SW 1271 (cell line): ENCODE results near the gene CYTH4.

ENCODE experiments used
- DNase-seq, 2 experiments: peaks; one replicate each; lab custom pipeline; 2025; lab: John Stamatoyannopoulos, UW

CYTH4 gene

DNA sequence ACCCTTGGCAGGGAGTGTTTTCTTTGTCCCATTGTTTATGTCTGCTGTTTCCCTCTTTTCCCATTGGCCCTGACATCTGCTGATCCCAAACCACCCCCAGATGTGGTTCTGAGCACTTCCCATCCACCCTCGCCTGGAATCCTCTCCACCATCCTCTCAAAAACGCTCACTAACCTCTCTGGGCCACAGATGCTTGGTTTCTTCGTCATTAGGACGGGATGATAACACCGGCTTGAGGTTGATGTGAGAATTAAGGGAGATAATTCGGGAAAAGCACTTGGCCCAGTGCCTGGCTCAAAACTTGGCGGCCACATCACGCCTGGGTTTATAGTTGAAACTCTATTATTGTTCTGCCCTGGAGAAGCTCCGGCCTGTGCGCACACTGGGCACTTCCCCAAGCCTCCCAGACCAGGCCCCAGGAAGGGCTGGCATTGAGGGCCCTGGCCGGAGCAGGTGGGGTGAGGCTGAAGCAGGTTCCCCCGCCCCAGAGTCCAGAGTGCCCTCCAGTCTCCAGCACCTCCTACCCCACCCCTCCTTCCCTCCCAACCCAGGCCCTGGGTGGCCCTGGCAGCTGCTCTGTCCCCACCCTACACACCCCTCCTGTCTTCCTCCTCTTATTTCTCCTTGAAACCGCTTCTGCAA lies 63.7 kb downstream of the CYTH4 start:
- no peak for DNase-seq

- DNase-seq: no peak
Observed at GRCh38 chr22:37346505-37346895, 64.2 kb downstream of the CYTH4 start.

DNA sequence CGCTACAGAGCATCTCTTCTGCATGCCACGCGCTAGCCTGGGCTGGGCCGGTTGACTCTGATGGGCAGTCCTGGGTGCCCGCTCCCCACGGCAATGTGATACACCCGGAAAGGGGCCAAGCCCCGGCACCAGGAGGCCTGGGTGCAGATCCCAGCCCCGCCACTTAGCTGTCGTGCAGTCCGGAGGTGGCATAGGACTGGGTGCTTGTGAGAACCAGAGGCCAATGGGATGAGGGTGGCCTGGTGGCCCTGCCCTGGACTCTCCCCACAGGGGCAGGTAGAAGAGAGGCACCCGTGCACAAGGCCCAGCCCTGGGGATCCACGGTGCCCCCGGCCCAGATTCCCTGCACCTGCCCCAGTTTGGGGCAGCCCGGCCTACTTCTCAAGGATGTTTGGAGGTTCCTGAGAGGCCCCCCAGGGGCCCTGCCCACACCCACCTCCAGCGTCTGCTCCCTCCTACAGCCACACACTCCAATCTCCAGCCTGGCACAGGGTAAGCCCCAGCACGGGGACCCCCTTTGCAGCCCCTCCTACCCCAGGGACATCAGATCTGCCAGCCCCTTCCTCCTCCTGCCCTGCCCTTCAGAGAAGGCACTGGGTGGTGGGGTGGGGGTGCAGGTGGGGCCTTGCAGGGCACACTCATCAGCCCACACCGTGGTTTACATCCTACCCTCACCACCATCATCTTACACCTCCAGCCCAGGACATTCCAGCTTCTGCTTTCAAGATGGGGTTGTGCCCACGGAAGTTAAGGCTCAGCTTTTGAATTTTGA lies 66.9 kb downstream of the CYTH4 start:
- no peak for DNase-seq

DNA sequence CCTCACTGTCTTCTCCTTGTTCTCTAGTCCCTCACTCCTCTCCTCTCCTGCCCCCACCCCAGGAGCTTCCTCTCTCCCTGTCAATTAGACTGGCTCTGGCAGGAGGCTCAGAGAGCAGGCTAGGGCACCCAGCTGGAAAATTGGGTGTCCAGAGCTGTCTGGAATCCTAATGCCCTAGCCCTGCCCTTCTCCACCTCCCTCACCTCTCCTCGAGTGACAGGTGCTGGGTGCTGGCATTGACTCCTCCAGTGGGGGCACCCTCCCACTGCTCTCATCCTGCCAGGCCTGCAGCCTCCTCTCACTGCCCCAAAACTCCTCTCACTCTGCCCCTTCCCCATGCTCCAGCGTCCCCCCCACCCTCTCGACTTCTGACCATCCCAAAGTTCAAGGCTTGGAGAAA lies 68.9 kb downstream of the CYTH4 start:
- DNase-seq: no peak

GRCh38 chr22:37352481-37352880 lies 70.2 kb downstream of the CYTH4 start:
- DNase-seq: no peak

DNA sequence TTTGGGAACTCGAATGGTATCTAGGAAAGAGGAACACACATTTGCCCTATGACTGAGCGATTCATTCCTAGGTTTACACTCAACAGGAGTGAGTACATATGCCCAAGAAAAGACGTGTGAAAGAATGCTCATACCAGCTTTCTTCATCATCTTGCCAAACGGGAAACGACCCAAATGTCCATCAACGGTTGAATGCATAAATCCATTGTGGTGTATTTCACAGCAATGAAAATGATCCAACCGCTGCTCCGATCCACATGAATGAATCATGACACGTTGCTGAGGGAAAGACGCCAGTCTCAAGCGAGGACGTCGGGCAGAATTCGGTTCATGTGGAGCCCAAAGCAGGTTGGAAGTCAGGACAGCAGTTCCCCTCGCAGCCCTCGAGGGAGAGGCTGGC lies 71.5 kb downstream of the CYTH4 start:
- no peak for DNase-seq

- no peak for DNase-seq
Observed at GRCh38 chr22:37354261-37354660, 72.0 kb downstream of the CYTH4 start.

- DNase-seq: no peak
Observed at GRCh38 chr22:37354670-37355069, 72.4 kb downstream of the CYTH4 start.

DNA sequence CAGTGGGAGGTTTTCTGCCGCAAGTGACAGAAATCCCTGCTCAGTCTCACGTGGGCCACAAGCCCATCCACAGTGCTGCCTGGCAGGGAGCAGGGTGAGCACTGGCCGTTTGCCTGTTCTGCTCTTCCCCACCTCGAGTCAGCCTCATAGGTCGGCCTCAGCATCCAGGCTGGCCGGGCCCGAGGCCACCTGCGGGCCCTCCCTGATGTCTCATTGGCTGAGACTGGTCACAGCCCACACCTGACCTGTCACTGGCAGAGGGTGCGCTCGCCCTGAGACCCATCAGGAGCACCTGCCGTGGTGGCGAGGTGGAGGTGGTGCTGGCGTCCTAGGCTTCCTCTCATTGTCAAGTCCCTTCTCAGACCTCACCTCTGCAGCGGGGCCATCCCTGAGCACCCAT lies 72.9 kb downstream of the CYTH4 start:
- no peak for DNase-seq

- DNase-seq: no peak
Observed at GRCh38 chr22:37356922-37357321, 74.6 kb downstream of the CYTH4 start.

GRCh38 chr22:37357446-37358075 lies 75.3 kb downstream of the CYTH4 start:
- no peak for DNase-seq

- DNase-seq: no peak
Observed at GRCh38 chr22:37358386-37358785, 76.1 kb downstream of the CYTH4 start.

GRCh38 chr22:37358917-37359316 lies 76.6 kb downstream of the CYTH4 start:
- no peak for DNase-seq

DNA sequence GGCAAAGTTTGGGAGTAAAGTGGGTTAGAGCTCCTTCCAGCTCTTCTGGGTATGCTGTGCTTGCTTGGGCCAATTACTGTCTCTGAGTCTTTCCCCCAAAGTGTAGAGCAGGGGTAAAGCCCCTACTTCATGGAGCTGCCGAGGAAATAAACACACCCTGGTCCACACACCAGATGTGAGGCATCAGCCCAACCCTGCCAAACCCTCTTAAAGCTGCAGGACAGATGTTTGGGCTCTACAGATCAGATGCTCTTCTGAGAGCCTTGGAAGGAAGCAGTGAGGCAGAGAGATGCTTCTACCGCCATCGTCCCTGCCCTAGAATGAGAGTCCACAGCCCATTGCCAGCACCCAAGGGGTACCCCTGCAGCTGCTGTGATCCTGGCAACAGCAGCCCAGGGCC lies 80.3 kb downstream of the CYTH4 start:
- no peak for DNase-seq

DNA sequence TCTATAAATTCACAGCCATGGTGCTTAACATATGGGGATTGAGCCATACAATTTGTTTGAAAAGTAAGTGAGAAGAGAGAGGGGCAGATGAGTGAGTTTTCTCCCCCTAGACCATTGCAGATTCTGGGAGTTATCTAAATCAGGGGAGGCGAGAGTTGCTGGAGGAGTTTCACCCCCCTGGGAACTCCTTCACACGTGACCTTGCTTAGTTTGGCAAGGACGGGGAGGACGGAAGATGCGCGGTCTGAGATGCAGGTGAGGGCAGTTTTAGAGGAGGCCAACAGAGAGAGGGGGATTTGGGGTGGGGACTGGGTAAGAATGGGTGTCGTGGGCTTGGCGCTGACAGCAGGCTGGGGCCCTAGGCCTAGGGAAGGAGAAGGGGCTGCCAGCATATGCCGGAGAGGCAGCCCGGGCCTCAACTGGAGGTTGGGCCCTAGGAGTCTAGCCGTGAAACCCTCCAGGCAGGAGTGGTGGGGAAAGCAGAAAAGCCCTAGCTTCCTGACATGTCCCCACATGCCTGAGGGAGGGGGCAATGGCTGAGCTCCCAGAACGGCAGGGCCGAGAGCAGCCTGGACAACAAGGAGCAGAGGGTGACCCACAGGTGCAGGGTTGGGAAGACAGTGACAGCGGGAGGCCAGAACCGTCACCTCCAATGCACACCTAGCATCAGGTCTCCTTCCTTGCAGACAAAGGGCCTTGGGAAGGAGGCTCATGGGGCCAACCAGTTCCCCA lies 81.1 kb downstream of the CYTH4 start:
- DNase-seq: no peak
